B cell (primary cell): ENCODE data around the gene MFSD11. TPM values are rescaled to one million over a fixed set of nuclear protein-coding genes. Genes with fewer than 3 reads are reported as not detected.
"Not testable (repeated sequence)": the region's sequence is repeated elsewhere in the genome, so short reads cannot be mapped to it uniquely, and the experiment has no call there.

Experiments used
- ATAC-seq: fragments of 200-7000 bp; cut with Tn5 transposase; one replicate; pipeline ENCODE4 v1.10.0; 2021; ENCODE audit warnings: low read depth, mild to moderate bottlenecking, moderate number of reproducible peaks, moderate library complexity
- CTCF ChIA-PET: fragments of 350-600 bp; sonication (Branson Sonifier 250); formaldehyde crosslinking; loops from one replicate; lab custom pipeline; 2021; ENCODE audit warnings: antibody characterized with exemption, inconsistent platforms; lab: Charles Lee
- POLR2A ChIA-PET: fragments of 350-600 bp; sonication (Branson Sonifier 250); formaldehyde crosslinking; loops from one replicate; lab custom pipeline; 2021; ENCODE audit warnings: antibody characterized with exemption; lab: Charles Lee
- DNase-seq: peaks from one replicate; pipeline ENCODE4 v3.0.0; 2013
- H2AFZ ChIP-seq: 2 replicates; pipeline ENCODE4 v1.6.1; 2012; ENCODE audit warnings: mild to moderate bottlenecking, low read depth, low read length; ENCODE audit not compliant: insufficient read depth, poor library complexity, severe bottlenecking
- H3K27ac ChIP-seq, 2 donors: 1 replicate in 1 of 2; 2 replicates in 1 of 2; pipeline ENCODE4 v1.5.1; 2012 to 2013; ENCODE audit warnings: low read length in 2 of 2, mild to moderate bottlenecking in 2 of 2, moderate library complexity in 1 of 2
- H3K27me3 ChIP-seq, 4 experiments: fragments of 200-600 bp in 1 of 4; sonication (generic) in 1 of 4; replicated peaks in 1 of 4; 1 replicate in 2 of 4; 2 replicates in 2 of 4; pipeline versions ENCODE4 v1.6.1 to v1.7.0; 2013 to 2016; ENCODE audit warnings: low read length in 3 of 4, mild to moderate bottlenecking in 2 of 4, mixed read lengths in 1 of 4, moderate library complexity in 1 of 4; ENCODE audit not compliant: insufficient read depth in 4 of 4, control insufficient read depth in 3 of 4; ENCODE audit errors: control extremely low read depth in 1 of 4
- H3K36me3 ChIP-seq, 2 experiments: replicated peaks in 1 of 2; 1 replicate in 1 of 2; 2 replicates in 1 of 2; pipeline versions ENCODE4 v1.6.1 to v1.7.1; 2013; ENCODE audit warnings: low read length in 1 of 2; ENCODE audit not compliant: insufficient read depth in 2 of 2, control insufficient read depth in 1 of 2; ENCODE audit errors: control extremely low read depth in 1 of 2, extremely low read depth in 1 of 2
- H3K4me1 ChIP-seq, 2 donors: fragments of 200-600 bp in 1 of 2; sonication (generic) in 1 of 2; 1 replicate in 1 of 2; 2 replicates in 1 of 2; pipeline versions ENCODE4 v1.5.1 to v1.6.1; 2013 to 2017; ENCODE audit warnings: low read length in 2 of 2; ENCODE audit not compliant: control insufficient read depth in 2 of 2, insufficient read depth in 2 of 2
- H3K4me2 ChIP-seq: replicated peaks from 2 replicates; pipeline ENCODE3; 2012; ENCODE audit warnings: mild to moderate bottlenecking, low read depth, low read length; ENCODE audit not compliant: poor library complexity, severe bottlenecking
- H3K4me3 ChIP-seq, 5 experiments: fragments of 200-600 bp in 1 of 5; sonication (generic) in 1 of 5; 1 replicate in 3 of 5; 2 replicates in 2 of 5; pipeline versions ENCODE4 v1.5.1 to v1.7.0; 2011 to 2016; ENCODE audit warnings: low read length in 4 of 5, mild to moderate bottlenecking in 4 of 5, low read depth in 2 of 5, control low read depth in 1 of 5, moderate library complexity in 1 of 5; ENCODE audit not compliant: insufficient read depth in 1 of 5; ENCODE audit errors: control extremely low read depth in 1 of 5, extremely low read depth in 1 of 5
- H3K79me2 ChIP-seq: fragments of 200-600 bp; sonication (generic); one replicate; pipeline ENCODE4 v1.6.0; 2016; ENCODE audit warnings: low read length; ENCODE audit not compliant: control insufficient read depth, insufficient read depth
- H3K9ac ChIP-seq: fragments of 200-600 bp; sonication (generic); 2 replicates; pipeline ENCODE4 v1.6.1; 2017; ENCODE audit warnings: mild to moderate bottlenecking, low read length, moderate library complexity
- H3K9me3 ChIP-seq, 3 donors: one replicate each; pipeline versions ENCODE4 v1.6.1 to v1.7.1; 2013; ENCODE audit warnings: low read length in 2 of 3; ENCODE audit not compliant: control insufficient read depth in 2 of 3, insufficient read depth in 1 of 3; ENCODE audit errors: control extremely low read depth in 1 of 3
- H4K20me1 ChIP-seq: 2 replicates; pipeline ENCODE4 v1.6.0; 2012; ENCODE audit warnings: mild to moderate bottlenecking, low read length; ENCODE audit not compliant: insufficient read depth, control insufficient read depth, poor library complexity, severe bottlenecking
- H3K27ac Mint-ChIP-seq: one replicate; pipeline ENCODE4 v1.8.0; 2021; ENCODE audit warnings: mixed read lengths
- H3K27me3 Mint-ChIP-seq: one replicate; pipeline ENCODE4 v1.8.0; 2021; ENCODE audit warnings: mixed read lengths
- H3K4me1 Mint-ChIP-seq: one replicate; pipeline ENCODE4 v1.8.0; 2021; ENCODE audit warnings: mixed read lengths
- H3K4me3 Mint-ChIP-seq: one replicate; pipeline ENCODE4 v1.8.0; 2021; ENCODE audit warnings: mixed read lengths
- H3K9me3 Mint-ChIP-seq: one replicate; pipeline ENCODE4 v1.8.0; 2022; ENCODE audit warnings: mixed read lengths; ENCODE audit not compliant: insufficient read depth
- CTCF ChIP-seq: fragments of 200-600 bp; IDR thresholded peaks from one replicate; pipeline ENCODE4 v1.8.0; 2022; ENCODE audit warnings: antibody characterized with exemption, mild to moderate bottlenecking
- EZH2 ChIP-seq: IDR thresholded peaks from 2 replicates; pipeline ENCODE4 v1.6.1; 2012; ENCODE audit warnings: borderline replicate concordance, low read depth, mild to moderate bottlenecking, moderate library complexity, low read length; ENCODE audit not compliant: insufficient read depth, poor library complexity, severe bottlenecking
- WGBS: methylation state at CpG from one replicate; pipeline ENCODE4 v1.1.5; 2013; ENCODE audit warnings: missing lambda C conversion rate; ENCODE audit not compliant: insufficient coverage; 5-methylcytosine and 5-hydroxymethylcytosine counted together
- intact Hi-C: fragments of 100-400 bp; cut with micrococcal nuclease; formaldehyde crosslinking; loops from one replicate; pipeline ENCODE4 v1.10.0; 2022
- polyA plus RNA-seq: library from polyadenylated mRNA; depleted of rRNA; stranded (reverse); fragments of >200 nt; gene quantifications from 2 replicates; pipeline ENCODE4 v1.2.3, GENCODE V29; 2012
- total RNA-seq, 2 donors: library from RNA; stranded (reverse); fragments of 120-200 nt in 1 of 2; gene quantifications; 1 replicate in 1 of 2; 2 replicates in 1 of 2; pipeline versions ENCODE4 v1.2.3 to v1.2.4, GENCODE V29; 2013 to 2022

MFSD11 gene
- total and polyA plus RNA-seq, 2 donors (not counting 1 experiment from before 2014, with no cell fraction given), result 24.5 to 36.4 TPM

- Mint-ChIP-seq H3K9me3 (no peaks in the 10 kb centered on the region), H3K4me1 (peaks cover 12% of the 10 kb centered on the region), H3K27ac (no peak overlapping the region), H3K4me3 (no peak overlapping the region), H3K27me3 (peaks cover 3% of the 10 kb centered on the region)
- peaks cover 17% of the 10 kb centered on the region for H3K79me2 ChIP-seq
- no peaks in the 10 kb centered on the region for H3K9me3 ChIP-seq
- no peak overlapping the region for H3K9ac ChIP-seq
- H3K4me1 ChIP-seq, result peaks cover 7 to 12% of the 10 kb centered on the region in 2 donors
- no peak overlapping the region for H3K27ac ChIP-seq
- POLR2A ChIA-PET, result interaction anchor here (0.7 kb wide), 1 partner anchor 170 kb away, joined by 3 read pairs; no protein-coding TSS in a partner anchor
- CTCF ChIA-PET, result interaction anchor here (0.6 to 2.0 kb wide), 2 partner anchors 16 to 394 kb away, joined by 3 to 13 read pairs; no protein-coding TSS in a partner anchor
- peaks cover 0 to 9% (median 0%) of the 10 kb centered on the region in 4 experiments for H3K27me3 ChIP-seq
- ATAC-seq (no peak), DNase-seq (no peak)
- TF ChIP-seq EZH2, result no peak
- no peak for TF ChIP-seq CTCF
- H3K36me3 ChIP-seq, result no peaks in the 10 kb centered on the region
- no peaks in the 10 kb centered on the region for H4K20me1 ChIP-seq
- intact Hi-C loops, result no loop called here
- no peak overlapping the region for H2AFZ ChIP-seq
- H3K4me2 ChIP-seq, result no peak overlapping the region
- WGBS, result 71% methylated on average over 16 of the region's 17 CpGs
- no peak overlapping the region for H3K4me3 ChIP-seq
Observed at GRCh38 chr17:76697702-76698465, 40.0 kb upstream of the MFSD11 start.

GRCh38 chr17:76698466-76698977, 39.4 kb upstream of the MFSD11 start:
- H3K4me3 ChIP-seq, POLR2A ChIA-PET, H3K27ac Mint-ChIP-seq, H3K36me3 ChIP-seq, ATAC-seq, H3K4me2 ChIP-seq, H3K9me3 ChIP-seq, H4K20me1 ChIP-seq, H3K27me3 ChIP-seq, H3K27ac ChIP-seq, intact Hi-C loops, H3K9ac ChIP-seq, H2AFZ ChIP-seq, H3K27me3 Mint-ChIP-seq, H3K4me3 Mint-ChIP-seq, DNase-seq, H3K9me3 Mint-ChIP-seq: not testable (repeated sequence)
- peaks cover 7 to 12% of the 10 kb centered on the region in 2 donors for H3K4me1 ChIP-seq
- H3K79me2 ChIP-seq, result peaks cover 17% of the 10 kb centered on the region
- whole genome bisulfite sequencing, result 100% methylated on average over 5 of the region's 7 CpGs
- CTCF ChIA-PET, result interaction anchor here (0.6 kb wide), 1 partner anchor 395 kb away, joined by 3 read pairs; no protein-coding TSS in a partner anchor
- peaks cover 12% of the 10 kb centered on the region for H3K4me1 Mint-ChIP-seq
